SKM-1 (cell line): Measurements from ENCODE around the gene RALGAPA1.
"Not testable (repeated sequence)": the region's sequence is repeated elsewhere in the genome, so short reads cannot be mapped to it uniquely, and the experiment has no call there.

Experiments
- DNase-seq: peaks from one replicate; lab custom pipeline; 2025; ENCODE audit not compliant: unreplicated experiment; lab: John Stamatoyannopoulos, UW

The RALGAPA1 gene

GRCh38 chr14:35704793-35705493, 104.2 kb downstream of the RALGAPA1 start:
- no peak for DNase-seq

- DNase-seq: no peak
Measured at GRCh38 chr14:35701531-35701930, 107.6 kb downstream of the RALGAPA1 start.

GRCh38 chr14:35699791-35700444, 109.2 kb downstream of the RALGAPA1 start:
- DNase-seq: no peak

- no peak for DNase-seq
Measured at GRCh38 chr14:35696575-35696974, 112.5 kb downstream of the RALGAPA1 start.

GRCh38 chr14:35696119-35696518, 113.0 kb downstream of the RALGAPA1 start:
- no peak for DNase-seq

- no peak for DNase-seq
Measured at GRCh38 chr14:35695647-35696046, 113.4 kb downstream of the RALGAPA1 start.

- no peak for DNase-seq
Measured at GRCh38 chr14:35695072-35695471, 114.0 kb downstream of the RALGAPA1 start.

GRCh38 chr14:35689000-35689460, 120.1 kb downstream of the RALGAPA1 start:
- DNase-seq: no peak

GRCh38 chr14:35688126-35688826, 120.8 kb downstream of the RALGAPA1 start:
- no peak for DNase-seq

- DNase-seq: no peak
Measured at GRCh38 chr14:35687335-35687939, 121.7 kb downstream of the RALGAPA1 start.

GRCh38 chr14:35683688-35684087, 125.4 kb downstream of the RALGAPA1 start:
- DNase-seq: not testable (repeated sequence)

- DNase-seq: no peak
Measured at GRCh38 chr14:35682802-35683201, 126.3 kb downstream of the RALGAPA1 start.

- no peak for DNase-seq
Measured at GRCh38 chr14:35678403-35679028, 130.6 kb downstream of the RALGAPA1 start.

GRCh38 chr14:35669782-35670181, 139.3 kb downstream of the RALGAPA1 start:
- DNase-seq: no peak

GRCh38 chr14:35666429-35667043, 142.6 kb downstream of the RALGAPA1 start:
- DNase-seq: no peak

- no peak for DNase-seq
Measured at GRCh38 chr14:35661875-35662274, 147.2 kb downstream of the RALGAPA1 start.

- no peak for DNase-seq
Measured at GRCh38 chr14:35653045-35653444, 156.1 kb downstream of the RALGAPA1 start.

- no peak for DNase-seq
Measured at GRCh38 chr14:35643513-35643912, 165.6 kb downstream of the RALGAPA1 start.

- DNase-seq: no peak
Measured at GRCh38 chr14:35637851-35638250, 171.2 kb downstream of the RALGAPA1 start.

- no peak for DNase-seq
Measured at GRCh38 chr14:35637269-35637668, 171.8 kb downstream of the RALGAPA1 start.

- DNase-seq: no peak
Measured at GRCh38 chr14:35632676-35633075, 176.4 kb downstream of the RALGAPA1 start.
